Measurements from ENCODE around the gene NR4A3.
A peak's percentile ranks its signal among the peaks of the same experiment; 100 is the strongest.
"Not testable (repeated sequence)": the region's sequence is repeated elsewhere in the genome, so short reads cannot be mapped to it uniquely, and the experiment has no call there.

Gene NR4A3

DNA sequence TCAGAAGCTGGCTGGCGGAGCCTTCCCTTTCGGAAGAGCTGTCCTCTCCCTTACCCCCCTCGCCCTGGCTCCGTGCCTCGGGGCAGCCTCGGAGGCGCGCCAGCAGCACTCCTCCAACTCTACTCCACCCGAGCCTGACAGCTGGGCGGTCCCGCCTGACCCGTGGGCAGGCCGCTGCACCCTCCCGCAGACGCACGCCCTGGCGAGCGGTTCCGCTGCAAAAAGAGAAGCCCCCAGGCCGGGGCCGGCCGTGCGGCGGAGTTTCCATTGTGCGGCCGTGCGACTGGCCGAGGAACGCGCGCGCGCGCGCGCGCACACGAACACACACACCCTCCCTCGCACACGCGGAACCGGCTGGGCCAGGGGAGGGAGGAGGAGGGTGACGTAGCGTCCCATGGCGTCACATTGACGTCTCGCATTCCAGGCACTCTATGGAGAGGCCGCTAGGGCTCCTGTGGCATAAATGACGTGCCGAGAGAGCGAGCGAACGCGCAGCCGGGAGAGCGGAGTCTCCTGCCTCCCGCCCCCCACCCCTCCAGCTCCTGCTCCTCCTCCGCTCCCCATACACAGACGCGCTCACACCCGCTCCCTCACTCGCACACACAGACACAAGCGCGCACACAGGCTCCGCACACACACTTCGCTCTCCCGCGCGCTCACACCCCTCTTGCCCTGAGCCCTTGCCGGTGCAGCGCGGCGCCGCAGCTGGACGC lies at the start of gene NR4A3:
TSS of gene NR4A3 (plus strand) at position 490 of the 713 bp plus-strand sequence. CDS start 6,158 bp downstream, outside the sequence.
- peak; percentile 13 for DNase-seq

DNA sequence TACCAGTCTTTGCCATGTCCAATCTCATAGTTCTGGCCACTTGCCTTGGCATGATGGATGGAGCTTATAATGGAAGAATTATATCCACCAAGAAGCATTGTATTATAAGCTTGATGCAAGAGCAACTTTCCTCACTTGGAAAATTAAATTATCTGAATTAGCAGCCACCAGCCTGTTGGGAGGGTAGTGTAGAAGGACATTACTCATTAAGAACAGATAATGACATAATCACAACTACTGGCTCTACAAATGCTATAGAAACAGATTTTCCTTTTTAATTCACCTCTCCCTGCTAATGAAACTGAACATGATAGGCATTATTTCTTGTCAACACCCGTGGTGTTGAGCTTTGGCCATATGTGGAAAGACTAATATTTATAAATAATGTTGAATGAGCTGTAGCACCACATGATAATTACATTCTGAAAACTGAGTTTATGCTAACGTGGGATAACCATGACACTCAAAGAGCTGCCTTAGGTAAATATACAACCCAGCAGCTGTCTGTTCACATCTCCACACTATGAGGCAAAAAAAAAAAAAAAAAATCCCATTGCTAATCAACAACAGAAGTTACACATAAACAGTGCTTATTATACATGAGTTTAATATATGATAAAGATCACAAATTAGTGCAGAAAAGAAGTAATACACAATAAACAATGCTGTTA lies 48.1 kb upstream of the NR4A3 start:
- DNase-seq, result no peak

DNA sequence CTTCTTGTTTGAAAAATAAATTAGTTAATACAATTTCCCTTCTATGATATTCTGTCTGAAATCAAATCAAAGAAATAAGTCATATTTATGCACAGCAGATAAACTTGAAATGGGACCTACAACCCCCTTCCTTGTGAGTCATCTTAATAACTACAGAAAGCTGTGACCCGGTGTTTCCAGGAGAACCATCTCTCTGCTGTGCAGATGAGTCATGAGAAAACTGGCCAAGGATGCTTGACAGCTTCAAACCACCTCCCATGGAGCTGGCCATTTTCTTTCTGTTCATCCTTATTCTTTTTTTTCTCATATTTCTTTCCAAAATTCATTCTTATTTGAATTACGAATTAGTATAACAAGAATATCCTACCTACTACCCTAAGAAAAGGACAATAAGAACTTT lies 43.4 kb upstream of the NR4A3 start:
- no peak for DNase-seq

DNA sequence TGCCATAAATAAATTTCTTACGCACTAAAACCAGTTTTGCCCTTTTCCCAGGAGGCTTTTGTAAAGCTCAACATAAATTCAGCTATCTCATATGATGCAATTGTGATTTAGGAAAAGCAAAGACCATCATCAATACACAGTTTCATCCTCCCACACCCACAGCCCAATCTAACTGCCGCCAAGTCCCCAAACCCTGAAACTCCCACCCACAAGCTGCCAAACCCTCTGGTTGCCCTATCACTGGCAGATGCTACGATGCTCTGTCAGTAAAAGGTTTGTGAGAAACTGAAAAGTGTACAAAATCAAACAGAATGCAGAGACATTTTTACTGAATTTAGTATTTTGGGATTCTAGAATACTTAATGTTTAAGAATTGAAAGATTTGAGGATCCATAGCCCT lies 42.8 kb upstream of the NR4A3 start:
- no peak for DNase-seq

DNA sequence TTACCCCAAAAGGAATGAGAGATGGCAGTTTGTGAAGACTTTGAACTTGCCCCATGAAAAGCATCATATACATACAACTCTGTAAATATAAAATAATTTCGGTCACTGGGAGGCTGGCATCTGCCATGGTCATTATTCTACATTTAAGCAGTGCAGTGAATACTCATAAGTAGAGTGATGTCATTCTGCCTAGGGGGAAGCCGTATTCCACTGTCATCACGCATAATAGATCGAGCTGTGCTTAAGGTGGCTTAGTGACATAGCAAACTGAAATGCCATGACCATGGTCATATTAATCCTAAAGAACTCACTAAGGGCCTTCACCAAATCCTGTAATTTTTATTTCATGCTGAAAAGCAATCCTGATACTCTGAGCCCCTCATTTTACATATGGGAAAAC lies 42.4 kb upstream of the NR4A3 start:
- DNase-seq, result no peak

DNA sequence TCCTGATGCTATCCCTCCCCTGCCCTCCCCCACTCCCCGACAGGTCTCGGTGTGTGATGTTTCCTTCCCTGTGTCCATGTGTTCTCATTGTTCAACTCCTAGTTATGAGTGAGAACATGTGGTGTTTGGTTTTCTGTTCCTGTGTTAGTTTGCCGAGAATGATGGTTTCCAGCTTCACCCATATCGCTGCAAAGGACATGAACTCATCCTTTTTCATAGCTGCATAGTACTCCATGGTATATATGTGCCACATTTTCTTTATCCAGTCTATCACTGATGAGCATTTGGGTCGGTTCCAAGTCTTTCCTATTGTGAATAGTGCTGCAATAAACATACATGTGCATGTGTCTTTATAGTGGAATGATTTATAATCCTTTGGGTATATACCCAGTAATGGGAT lies 39.3 kb upstream of the NR4A3 start:
- DNase-seq, result not testable (repeated sequence)

DNA sequence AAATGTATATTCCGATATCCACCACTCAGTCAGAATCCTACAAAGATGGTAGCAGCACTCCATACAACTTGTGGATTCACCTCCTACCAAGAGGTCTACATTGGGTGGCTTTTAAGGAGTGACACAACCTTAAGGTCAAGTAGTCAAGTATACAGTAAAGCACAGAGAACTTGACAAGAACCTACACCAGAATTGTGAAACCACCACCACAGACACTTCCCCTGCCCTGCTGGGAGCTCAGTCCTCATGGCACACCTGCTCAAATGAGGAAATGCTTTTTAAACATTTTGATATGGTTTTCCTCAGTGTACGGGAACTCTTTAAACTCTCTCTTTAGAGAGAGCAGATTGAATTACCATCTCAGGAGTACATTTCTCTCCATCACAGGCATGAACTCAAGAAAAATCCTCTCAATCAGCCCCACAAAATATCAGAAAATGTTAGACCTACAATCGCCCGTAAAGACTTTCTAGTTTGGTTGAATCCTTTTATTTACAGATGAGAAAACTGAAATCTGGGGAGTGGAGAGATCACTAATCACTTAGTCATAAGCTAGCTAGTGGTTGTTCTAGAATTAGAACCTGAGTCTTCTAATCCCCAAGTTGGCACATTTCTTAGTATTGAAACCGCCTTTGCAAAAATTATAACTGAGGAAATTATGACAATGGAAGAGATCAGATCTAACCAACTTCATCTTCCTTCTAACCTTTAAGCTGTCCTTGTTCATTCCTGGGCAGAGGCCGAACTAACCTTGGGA lies 38.5 kb upstream of the NR4A3 start:
- no peak for DNase-seq

DNA sequence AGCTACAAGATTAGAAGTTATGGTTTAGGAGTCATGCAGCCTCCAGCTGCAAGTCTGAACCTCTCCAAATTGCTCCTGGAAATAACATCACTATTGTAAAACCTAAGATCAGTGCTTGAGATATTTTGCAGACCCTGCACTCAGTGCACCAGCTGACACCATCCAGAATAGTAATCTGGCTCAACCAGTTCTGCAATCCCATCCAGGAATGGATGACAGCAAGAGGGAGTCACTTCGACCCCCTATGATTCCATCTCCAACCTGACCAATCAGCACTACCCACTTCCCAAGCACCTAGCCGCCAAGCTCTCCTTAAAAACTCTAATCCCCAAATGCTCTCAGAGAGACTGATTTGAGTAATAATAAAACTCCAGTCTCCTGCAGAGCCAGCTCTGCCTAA lies 37.9 kb upstream of the NR4A3 start:
- no peak for DNase-seq

DNA sequence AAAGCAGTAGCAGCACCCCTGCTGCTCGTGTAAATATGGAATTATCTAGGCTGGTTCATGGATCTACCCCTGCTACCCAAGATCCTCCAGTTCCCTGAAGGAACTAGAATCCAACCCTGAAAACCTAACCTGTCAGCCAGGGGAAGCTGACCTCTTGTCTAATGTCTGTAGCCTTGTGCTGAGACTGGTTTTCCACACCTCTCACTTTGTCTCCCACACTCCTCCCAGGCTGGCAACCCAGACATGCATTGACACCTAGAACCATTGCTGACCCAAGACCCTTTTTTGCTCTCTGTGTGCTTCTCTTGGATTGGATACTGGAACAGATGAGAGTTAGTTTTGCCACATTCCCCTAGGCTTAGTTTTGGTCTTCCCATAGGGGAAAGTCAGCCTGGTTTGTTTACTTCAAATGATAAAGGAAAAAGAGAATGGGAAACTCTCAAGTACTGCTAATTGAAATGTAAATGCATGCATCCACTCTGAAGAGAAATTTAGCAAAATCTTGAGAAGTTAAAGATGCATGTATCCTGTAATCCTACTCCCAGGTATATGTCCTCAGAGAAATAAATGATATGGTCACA lies 36.6 kb upstream of the NR4A3 start:
- no peak for DNase-seq

DNA sequence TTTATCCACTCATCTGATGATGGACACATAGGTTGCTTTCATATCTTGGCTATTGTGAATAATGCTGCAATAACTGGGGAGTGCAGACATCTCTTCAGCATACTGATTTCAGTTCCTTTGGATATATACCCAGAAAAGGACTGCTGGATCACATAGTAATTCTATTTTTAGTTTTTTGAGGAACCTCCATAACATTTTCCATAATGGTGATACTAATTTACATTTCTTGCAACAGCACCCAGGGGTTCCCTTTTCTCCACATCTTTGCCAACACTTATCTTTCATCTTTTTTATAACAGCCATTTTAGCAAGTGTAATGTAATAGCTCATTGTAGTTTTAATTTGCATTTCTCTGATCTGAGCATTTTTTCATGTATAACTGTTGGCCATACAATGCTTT lies 34.1 kb upstream of the NR4A3 start:
- no peak for DNase-seq

DNA sequence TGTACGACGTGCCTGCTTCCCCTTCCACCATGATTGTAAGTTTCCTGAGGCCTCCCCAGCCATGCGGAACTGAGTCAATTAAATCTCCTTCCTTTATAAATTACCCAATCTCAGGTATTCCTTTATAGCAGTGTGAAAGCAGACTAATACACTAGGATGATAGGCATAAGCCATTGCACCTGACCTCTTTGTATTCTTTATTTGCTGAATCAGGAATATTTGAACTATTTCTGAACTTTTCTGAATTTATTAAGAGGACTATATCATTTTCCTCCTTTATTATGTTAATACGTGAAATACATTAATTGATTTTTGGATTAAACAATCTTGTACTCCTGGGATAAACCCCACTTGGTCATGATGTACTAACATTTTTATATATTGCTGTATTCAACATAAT lies 28.2 kb upstream of the NR4A3 start:
- DNase-seq, result no peak

DNA sequence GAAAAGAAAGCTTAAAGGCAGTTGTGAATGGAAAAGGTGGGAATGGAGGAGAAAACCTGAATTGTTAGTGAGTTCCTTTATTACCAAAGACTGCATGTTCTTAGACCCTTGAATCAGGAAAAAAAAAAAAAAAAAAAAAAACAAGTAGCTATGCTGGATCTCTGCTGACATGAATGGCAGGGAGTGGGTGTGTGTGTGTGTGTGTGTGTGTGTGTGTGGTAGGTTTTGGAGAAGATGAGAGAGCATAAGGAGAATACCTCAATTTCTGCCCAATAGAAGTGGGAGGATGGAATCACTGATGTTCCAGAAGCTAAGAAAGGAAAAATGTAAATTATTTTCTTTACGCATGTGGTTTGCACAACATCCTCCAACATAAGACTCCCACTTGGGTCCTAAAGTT lies 25.5 kb upstream of the NR4A3 start:
- no peak for DNase-seq

DNA sequence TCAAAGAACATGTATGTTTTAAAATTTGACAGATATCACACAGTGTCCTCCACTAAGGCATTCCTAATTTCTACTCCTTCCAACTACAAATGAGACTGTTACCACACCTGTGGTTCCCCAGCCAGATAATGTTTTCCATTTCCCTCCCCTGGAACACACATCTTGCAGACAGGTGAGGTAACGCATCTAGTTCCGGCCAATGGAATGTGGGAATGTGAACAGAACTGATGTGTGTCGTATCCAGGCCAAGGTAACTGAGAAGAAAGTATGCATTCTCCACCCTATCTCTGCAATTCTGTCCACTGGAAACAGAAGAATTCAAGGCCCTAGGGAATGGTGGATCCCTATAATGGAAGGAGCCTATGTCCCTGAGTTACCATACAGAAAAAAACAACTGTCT lies 19.9 kb upstream of the NR4A3 start:
- no peak for DNase-seq

DNA sequence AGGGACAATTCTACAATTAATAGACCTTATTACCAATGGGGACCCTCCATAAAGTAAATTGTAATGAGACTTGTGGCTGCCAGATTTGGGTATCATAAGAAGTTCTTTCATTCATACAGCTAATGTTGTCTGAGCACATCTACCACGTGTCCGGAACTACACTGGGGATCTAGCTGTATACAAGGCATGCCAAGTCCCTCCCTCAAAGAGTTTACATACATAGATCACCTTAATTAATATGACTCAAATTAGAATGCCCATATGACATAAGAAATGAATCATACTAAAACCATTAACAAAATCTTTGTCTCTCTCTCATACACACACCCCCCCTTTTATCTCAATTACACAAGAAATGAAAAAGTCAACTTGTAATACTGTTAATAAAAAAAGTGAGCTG lies 18.0 kb upstream of the NR4A3 start:
- no peak for DNase-seq

DNA sequence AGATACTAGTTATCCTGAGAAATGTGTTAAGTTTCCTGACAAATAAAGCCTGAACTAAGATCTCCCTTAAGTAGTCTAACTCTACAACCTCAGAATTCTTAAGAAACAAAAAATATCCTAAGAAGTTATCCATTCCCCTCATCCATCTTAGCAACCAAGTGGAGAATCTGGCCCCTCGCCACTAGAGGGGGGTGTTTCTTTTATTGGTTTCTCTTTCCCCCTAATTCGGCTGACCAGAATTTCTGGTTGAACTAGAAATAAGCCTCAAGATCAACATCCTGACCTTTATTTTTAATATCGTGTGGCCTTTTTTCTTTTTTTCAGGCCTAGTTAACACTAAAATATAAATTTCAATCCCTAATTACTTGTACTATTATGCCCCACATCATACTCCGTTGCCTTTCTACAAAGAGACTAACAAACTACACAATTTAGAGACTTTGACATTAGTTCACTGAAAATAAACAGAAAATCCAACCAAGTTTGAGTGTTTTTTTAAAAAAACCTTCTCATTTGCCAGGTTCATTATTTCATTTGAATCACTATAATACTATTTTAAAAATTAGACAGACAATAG lies 14.3 kb upstream of the NR4A3 start:
- DNase-seq, result peak; percentile 11

DNA sequence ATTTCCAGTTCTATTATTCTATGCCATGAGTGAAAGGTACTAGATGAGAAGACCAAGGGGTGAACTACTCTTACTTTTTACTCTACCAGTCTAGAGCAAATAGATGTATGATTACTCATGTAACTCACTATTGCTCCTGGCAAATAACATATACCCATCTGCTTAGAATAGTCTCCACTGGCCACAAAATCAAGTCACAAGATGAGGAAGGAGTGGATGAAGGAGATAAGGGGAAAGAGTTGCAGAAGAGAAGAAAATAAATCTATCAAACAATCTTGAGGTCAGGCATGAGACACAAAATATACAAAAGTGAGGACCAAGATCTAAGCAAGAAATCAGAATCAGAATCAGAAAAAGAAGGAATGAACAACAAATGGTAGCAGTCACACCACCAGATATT lies 13.7 kb upstream of the NR4A3 start:
- DNase-seq, result no peak

DNA sequence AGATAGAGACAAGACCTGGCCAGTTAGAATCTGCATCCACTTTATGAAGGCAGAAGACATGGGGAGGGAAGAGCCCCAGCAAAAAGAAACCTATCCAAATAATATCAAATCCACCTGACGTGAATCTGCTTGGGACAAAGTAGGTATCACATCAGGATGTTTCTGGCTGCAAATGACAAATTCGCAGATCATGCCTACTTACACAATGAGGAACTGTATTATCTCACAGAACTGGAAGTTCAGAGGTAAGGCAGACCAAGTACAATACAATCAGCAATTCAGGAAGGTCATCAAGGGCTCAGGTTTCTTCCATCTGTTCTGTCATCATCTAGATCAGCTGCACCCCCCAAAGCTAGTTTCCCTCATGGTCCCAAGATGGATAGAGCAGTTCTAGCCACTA lies 13.2 kb upstream of the NR4A3 start:
- DNase-seq, result no peak

DNA sequence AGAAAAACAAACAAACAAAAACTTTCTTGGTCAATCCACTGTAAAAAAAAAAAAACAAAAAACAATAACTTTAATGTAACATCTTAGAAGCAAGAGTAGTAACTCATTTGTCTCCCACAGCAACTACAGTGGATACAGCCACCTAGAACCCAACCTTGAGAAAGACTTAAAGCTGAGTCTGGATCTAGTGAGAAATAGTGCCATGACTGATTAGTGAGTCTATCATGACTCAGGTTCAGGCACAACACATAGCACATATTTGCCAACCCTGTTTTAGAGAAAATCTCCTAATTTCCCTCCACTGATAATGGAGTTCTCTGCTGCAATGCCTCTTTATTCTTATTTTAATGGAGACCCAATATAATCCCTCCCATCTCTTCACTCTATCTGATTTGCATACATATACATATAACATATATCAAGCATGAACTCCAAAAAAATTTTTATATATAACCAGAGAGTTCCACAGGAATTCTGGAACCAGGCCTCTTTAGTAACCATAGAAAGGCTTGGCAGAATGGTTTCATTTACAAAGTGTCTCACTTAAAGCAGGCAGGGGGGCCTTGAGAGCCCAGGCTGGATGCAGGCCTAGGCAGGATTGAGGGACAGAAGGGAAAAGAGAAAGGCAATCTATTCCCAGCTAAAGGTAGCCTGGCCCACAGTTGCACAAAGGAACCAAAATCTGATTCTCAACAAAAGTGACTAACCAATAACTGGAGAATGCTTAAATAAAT lies 11.9 kb upstream of the NR4A3 start:
- no peak for DNase-seq

DNA sequence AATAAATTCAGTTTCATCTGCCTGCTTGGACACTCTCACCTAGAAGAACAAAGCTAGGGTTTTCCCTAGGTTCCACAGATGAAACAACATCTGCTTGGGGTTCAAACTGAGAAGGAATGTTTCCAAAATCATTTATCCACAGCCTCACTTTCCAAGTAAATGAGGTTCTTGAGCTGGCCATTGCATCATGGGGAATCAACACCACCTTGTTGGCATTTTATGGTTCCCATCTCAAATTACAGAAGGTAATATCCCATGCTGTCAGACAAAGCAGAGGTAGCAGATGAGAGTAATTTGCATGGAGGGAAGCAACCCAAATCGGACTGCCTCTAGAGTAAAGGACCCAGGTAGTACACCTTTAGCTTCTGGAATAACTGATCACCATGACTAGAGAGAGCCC lies 10.5 kb upstream of the NR4A3 start:
- no peak for DNase-seq

DNA sequence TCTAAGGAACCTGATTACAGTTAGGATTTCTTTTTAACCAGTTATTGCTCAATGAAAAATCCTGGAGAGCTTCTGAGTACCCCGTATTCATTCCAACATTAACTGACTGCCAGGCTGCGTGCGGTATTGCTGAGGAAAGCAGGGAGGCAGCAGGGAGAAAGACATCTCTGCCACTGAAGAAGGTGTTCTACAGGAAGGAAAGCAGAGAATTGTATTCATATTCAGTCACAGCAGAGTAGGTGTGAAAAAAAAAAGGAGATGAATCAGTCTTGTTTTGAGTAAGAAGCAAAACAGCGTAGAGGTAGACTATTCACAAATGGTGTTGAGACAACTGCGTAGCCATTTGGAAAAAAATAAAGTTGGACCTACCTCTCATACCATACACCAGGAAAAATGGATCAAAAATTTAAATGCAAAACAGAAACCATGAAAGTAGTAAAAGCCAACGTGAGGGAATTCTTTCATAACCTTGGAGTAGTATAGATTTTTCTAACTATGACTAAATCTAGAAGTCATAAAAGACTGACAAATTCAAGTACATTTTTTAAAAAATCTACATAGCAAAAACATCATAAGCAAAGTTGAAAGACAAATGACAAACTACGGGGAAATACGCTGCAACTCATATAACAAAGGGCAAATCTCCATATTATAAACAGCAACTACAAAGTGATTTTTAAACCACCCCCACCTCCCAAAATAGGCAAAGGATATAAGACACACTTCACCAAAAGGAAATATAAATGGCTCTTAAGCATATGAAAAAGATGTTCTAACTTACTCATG lies 9.9 kb upstream of the NR4A3 start:
- no peak for DNase-seq

DNA sequence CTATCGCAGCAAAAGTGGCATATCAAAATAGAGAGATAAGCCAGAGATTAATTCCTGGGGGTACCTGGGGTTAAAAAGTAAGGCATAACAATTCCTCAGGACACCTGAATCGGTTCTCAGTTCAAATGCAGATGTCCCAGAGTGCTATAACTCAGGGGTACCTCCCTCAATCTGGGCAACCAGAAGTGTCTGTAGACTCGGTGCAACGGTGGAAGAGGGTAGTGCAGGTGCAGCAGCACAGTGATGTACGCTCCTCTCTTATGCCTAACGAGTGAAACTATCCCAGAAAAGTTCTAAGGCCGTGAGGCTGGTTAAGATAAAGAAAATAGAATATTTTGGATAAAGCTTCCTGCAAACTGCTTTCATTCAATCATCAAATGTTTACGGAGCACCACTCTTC lies 7.9 kb upstream of the NR4A3 start:
- no peak for DNase-seq

DNA sequence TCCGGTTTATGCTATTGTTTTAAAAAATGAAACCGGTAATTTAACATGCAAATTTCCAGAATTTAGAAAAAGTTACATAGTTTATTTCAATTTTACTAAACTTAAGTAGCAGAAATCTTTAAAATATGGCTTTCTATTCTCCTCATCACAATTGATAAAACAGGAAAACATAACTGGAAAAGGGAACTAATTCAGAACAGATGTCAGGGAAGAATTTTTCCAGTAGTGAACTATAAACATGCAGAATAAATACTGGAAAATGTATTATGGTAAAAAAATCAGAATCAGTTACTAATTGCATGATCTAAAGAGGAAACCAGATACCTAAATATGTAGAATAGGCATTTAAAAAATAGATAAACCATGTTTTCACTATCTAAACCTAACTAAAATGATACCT lies 7.3 kb upstream of the NR4A3 start:
- DNase-seq, result no peak

Data from DMS79 treated with DMSO at 0.1 percent for 48 hours (cell line).